HFF-Myc (cell line): ENCODE data around the gene FOLR3.
"Not testable (repeated sequence)": the region's sequence is repeated elsewhere in the genome, so short reads cannot be mapped to it uniquely, and the experiment has no call there.

ENCODE experiments used
- DNase-seq: peaks from one replicate; pipeline ENCODE4 v3.0.0-alpha.2; 2011; ENCODE audit warnings: low read depth; ENCODE audit errors: extremely low read depth
- H3K4me3 ChIP-seq: replicated peaks from 2 replicates; pipeline ENCODE4 v1.5.1; 2011; ENCODE audit warnings: low read depth, mild to moderate bottlenecking, control low read depth, low read length
- CTCF ChIP-seq: IDR thresholded peaks from 2 replicates; pipeline ENCODE4 v1.5.1; 2012; ENCODE audit warnings: mild to moderate bottlenecking, low read depth, low read length, control low read depth; ENCODE audit errors: missing control alignments

The FOLR3 gene

GRCh38 chr11:72135473-72135872, at the start of gene FOLR3:
Gene FOLR3, plus strand, starts transcription at chr11:72135725. Its CDS starts 228 bp downstream, at chr11:72135953.
- not testable (repeated sequence) for H3K4me3 ChIP-seq, DNase-seq

GRCh38 chr11:72088076-72088808, 47.3 kb upstream of the FOLR3 start:
- TF ChIP-seq CTCF = no peak
- no peak overlapping the region for H3K4me3 ChIP-seq
- no peak for DNase-seq

GRCh38 chr11:72091292-72091691, 44.2 kb upstream of the FOLR3 start:
- no peak overlapping the region for H3K4me3 ChIP-seq
- no peak for DNase-seq
- TF ChIP-seq CTCF = peak; percentile 81

- H3K4me3 ChIP-seq = no peak overlapping the region
- no peak for DNase-seq
- TF ChIP-seq CTCF = no peak
Measured at GRCh38 chr11:72098741-72099140, 36.8 kb upstream of the FOLR3 start.

DNA sequence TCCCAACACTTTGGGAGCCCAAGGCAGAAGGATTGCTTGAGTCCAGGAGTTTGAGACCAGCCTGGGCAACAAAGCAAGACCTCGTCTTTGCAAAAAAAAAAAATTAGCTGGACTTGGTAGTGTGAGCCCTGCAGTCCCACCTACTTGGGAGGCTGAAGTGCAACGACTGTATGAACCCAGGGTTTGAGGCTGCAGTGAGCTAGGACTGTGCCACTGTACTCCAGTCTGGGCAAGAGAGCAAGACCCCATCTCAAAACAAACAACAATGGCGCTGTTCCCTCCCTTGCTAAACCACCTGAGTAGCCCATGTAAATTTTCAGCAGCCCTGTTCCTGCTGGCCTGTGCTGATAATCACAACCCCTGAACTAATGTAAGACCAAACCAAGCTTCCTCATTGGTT, 35.5 kb upstream of the FOLR3 start:
- DNase-seq = no peak
- no peak overlapping the region for H3K4me3 ChIP-seq
- no peak for TF ChIP-seq CTCF

GRCh38 chr11:72100462-72100861, 35.1 kb upstream of the FOLR3 start:
- DNase-seq = no peak
- TF ChIP-seq CTCF = no peak
- H3K4me3 ChIP-seq = no peak overlapping the region

DNA sequence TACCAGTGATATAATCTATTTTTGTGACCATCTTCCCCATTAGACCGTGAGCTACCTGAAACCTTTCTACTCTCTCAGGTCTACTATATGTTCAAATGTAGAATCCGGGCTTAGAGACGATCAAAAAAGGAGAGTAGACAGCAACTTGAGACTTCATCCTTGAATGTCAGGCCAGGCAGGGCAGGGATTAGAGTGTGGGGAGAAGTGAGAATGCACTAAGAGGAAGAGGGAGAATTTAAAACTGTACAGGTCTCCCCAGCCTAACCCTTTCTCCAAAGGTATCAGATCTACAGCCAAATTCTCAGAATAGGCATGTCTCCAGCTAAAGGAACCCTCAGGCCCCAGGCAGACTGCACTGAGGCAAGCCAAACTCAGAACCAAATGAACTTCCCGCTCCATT, 33.4 kb upstream of the FOLR3 start:
- no peak for DNase-seq
- TF ChIP-seq CTCF = no peak
- H3K4me3 ChIP-seq = peak overlapping the region; percentile 75
